Gastroesophageal sphincter (tissue), 3 donors: ENCODE results near the gene GAB4.

ENCODE experiments used
- CTCF ChIP-seq, 4 experiments: fragments of 200-600 bp in 2 of 4; fragments of 450-650 bp in 2 of 4; sonication (generic) in 1 of 4; IDR thresholded peaks; one replicate each; pipeline ENCODE4 v1.5.1; 2017 to 2019; ENCODE audit warnings: antibody characterized with exemption in 4 of 4, mild to moderate bottlenecking in 2 of 4, moderate library complexity in 2 of 4
- EP300 ChIP-seq: sonication (generic); formaldehyde crosslinking; IDR thresholded peaks from one replicate; pipeline ENCODE4 v1.6.1; 2017; ENCODE audit warnings: antibody characterized with exemption, mild to moderate bottlenecking

GRCh38 chr22:16968218-16968595, 39.8 kb downstream of the GAB4 start:
- TF ChIP-seq CTCF (IDR thresholded peaks at IDR 0.05) (no peak), EP300 (no peak)
